ENCODE data around the gene CTSW.

Gene CTSW

DNA sequence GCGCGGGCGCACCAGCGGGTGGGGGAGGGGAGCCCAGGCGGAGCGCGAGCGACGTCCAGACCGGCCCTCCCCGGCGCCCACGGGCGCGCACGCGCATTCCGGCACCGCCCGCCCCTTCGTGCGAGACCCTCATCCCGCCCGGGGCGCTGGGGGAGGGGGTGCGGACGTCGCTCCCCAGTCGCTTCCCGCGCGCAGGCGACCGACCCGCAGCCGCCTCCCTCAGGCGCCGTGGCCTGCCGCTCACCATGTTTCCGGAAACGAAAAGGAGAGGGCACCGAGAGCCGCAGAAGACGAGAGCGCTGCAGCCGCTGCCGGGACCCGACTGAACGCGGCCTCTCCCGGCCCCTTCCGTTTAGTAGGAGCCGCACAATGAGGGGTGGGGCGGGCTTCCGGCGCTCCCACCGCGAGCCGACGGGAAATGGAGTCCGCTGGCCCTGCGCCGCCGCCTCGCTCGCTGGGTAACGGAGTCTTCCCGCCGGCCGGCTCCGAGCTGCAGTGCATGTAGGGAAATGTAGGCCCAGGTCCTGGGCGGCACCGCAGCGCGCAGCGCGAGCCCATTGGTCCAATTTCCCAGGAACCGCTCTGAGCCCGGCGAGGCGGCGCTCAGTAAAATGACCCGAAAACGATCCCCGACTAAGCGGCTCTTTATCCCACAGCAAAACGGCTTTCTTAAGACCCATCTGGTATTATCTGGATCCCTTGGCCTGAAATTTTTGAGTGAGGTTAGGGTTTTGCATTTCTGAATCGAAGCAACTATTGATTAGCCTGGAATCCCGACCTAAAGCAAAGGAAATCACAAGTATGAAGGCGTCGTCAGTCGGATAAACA lies 21.6 kb upstream of the CTSW start, which contains the start of gene CFL1:
Gene CFL1 (minus strand): TSS at position 328 of the 828 bp plus-strand sequence. CDS start 81 bp downstream, at position 247.
- Histone ChIP-seq H3K27me3 (no peaks in the 10 kb centered on the region), H3K36me3 (peaks cover 41 to 46% (median 43%) of the 10 kb centered on the region in 3 donors), H3K9me3 (no peaks in the 10 kb centered on the region), H3K4me1 (peaks cover 0 to 50% (median 41%) of the 10 kb centered on the region in 4 donors), H3K4me3 (peak within 1 kb of the TSS; percentile 84 to 99), H3K27ac (peak within 1 kb of the TSS; percentile 97 to 98)
- intact Hi-C loops (cut with DNase I; ENCODE audit: low total_unique reads): loop anchor here (2.0 kb wide), 1 partner anchor 61 kb away; the partner anchor contains the start of genes C11orf68 and DRAP1
- TF ChIP-seq, protein P1, sequence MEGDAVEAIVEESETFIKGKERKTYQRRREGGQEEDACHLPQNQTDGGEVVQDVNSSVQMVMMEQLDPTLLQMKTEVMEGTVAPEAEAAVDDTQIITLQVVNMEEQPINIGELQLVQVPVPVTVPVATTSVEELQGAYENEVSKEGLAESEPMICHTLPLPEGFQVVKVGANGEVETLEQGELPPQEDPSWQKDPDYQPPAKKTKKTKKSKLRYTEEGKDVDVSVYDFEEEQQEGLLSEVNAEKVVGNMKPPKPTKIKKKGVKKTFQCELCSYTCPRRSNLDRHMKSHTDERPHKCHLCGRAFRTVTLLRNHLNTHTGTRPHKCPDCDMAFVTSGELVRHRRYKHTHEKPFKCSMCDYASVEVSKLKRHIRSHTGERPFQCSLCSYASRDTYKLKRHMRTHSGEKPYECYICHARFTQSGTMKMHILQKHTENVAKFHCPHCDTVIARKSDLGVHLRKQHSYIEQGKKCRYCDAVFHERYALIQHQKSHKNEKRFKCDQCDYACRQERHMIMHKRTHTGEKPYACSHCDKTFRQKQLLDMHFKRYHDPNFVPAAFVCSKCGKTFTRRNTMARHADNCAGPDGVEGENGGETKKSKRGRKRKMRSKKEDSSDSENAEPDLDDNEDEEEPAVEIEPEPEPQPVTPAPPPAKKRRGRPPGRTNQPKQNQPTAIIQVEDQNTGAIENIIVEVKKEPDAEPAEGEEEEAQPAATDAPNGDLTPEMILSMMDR (IDR thresholded peaks at IDR 0.05): no peak
- peak; percentile 99 for DNase-seq

DNA sequence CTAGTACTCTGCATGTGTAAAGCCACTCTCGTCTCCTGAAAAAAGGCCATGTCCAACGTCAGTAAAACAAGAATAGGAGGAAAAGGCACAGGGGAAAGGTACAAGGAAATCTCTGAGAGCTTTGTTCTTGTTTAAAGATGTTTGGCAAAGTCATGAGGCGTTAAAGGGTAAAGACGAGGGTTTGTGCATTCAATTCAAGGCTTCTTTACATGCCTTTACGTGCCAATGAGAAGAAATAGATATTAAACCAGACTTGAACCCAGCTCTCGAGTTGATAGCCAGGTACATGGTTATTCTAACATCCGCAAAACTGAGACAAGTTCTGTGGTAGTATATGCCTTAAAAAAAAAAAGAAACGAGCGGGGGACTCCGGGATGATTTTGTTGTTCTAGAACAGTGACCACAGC lies 21.0 kb upstream of the CTSW start:
- Histone ChIP-seq H3K27me3 (no peaks in the 10 kb centered on the region), H3K9me3 (no peaks in the 10 kb centered on the region), H3K36me3 (peaks cover 40 to 46% (median 41%) of the 10 kb centered on the region in 3 donors), H3K4me1 (peaks cover 0 to 50% (median 41%) of the 10 kb centered on the region in 4 donors), H3K27ac (peak overlapping the region; percentile 97 to 98), H3K4me3 (peak overlapping the region; percentile 84 to 99)
- no peak for DNase-seq
- TF ChIP-seq, protein P1 (IDR thresholded peaks at IDR 0.05): no peak
- intact Hi-C loops (cut with DNase I; ENCODE audit: low total_unique reads): loop anchor here (2.0 kb wide), 1 partner anchor 60 kb away; the partner anchor contains the start of genes C11orf68 and DRAP1

DNA sequence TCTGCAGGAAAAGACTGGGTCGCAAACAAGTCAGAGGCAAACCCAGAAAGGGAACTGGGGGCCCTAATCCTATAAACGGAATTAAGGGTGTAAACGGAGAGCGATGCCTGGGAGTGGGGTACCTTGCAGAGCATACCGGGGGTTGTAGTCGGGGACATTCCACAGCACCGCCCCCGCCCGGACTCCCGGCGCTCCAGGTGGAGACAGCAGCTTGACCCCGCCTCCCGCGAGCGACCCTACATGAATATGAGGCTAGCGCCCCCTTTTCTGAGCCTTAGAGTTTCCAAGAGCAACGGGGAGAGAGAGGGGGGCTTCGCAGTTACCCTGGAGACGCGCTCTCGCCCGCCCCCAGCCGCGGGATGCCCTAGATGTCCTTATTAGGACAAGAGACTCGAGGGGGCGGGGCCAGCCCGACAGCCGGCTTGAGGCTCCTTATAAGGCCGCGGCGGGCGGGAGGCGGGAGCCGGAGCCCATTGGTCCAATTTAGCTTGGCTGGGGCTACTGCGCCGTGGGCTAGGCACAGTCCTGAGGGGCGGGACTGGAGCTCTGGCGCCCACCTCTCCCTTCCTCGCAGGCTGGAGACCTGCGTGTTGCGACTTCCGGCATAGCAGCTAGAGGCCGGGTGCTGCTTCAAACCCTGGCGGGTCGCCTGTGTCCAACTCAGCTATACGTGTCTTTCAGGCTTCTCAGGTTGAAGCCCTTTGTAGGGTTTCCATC lies 20.4 kb upstream of the CTSW start:
- H3K36me3 ChIP-seq: peaks cover 40 to 46% (median 41%) of the 10 kb centered on the region in 3 donors

DNA sequence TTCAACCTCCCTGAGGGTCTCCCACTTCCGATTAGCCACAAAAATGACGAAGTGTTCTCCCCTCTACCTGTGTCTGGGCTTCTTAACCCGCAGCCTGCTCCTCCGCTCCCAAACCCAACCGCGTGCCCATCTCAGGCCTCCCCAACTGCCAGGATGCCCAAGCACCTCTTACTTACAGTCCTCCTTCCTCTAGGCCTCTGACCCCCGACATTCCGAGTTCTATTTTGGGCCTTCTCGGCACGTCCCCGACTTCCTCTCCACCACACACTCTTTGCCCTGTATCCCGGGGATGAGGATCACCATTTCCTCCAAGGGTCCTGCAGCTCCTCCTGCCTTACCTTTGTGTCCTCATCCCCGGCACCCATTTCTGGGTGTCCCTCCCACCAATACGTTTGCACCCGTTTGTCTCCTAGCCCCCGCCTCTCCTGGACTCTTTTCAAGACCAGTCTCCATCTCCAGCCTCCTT lies 19.8 kb upstream of the CTSW start:
- TF ChIP-seq, protein P1 (IDR thresholded peaks at IDR 0.05): no peak
- H3K4me3 ChIP-seq: peak overlapping the region; percentile 84 to 99
- H3K27me3 ChIP-seq: no peaks in the 10 kb centered on the region
- intact Hi-C loops (cut with DNase I; ENCODE audit: low total_unique reads): loop anchor here (2.0 kb wide), 1 partner anchor 59 kb away; the partner anchor contains the start of genes C11orf68 and DRAP1
- H3K36me3 ChIP-seq: peaks cover 40 to 46% (median 41%) of the 10 kb centered on the region in 3 donors
- peak overlapping the region; percentile 97 to 98 for H3K27ac ChIP-seq
- no peaks in the 10 kb centered on the region for H3K9me3 ChIP-seq
- peak in 1 of 2 donors; percentile 43 for DNase-seq
- peaks cover 0 to 49% (median 38%) of the 10 kb centered on the region in 4 donors for H3K4me1 ChIP-seq

More for the DNA sequence above, 20.4 kb upstream of the CTSW start:
- Histone ChIP-seq H3K9me3 (no peaks in the 10 kb centered on the region), H3K4me3 (peak overlapping the region; percentile 84 to 99), H3K4me1 (peaks cover 0 to 50% (median 39%) of the 10 kb centered on the region in 4 donors), H3K27me3 (no peaks in the 10 kb centered on the region), H3K27ac (peak overlapping the region; percentile 97 to 98)
- TF ChIP-seq, protein P1 (IDR thresholded peaks at IDR 0.05): peak in 1 of 2 experiments; percentile 14
- intact Hi-C loops (cut with DNase I; ENCODE audit: low total_unique reads): loop anchor here (2.0 kb wide), 1 partner anchor 60 kb away; the partner anchor contains the start of genes C11orf68 and DRAP1
- peak; percentile 100 for DNase-seq

Measured in tibial artery (tissue), 4 donors.